GM23338 (cell line): Measurements from ENCODE around the gene NEMP1. TPM values are rescaled to one million over a fixed set of nuclear protein-coding genes. Genes with fewer than 3 reads are reported as not detected.
"Not testable (repeated sequence)": the region's sequence is repeated elsewhere in the genome, so short reads cannot be mapped to it uniquely, and the experiment has no call there.

Experiments used
- ATAC-seq: fragments of 200-7000 bp; cut with Tn5 transposase; 3 replicates; pipeline ENCODE4 v1.9.1; 2020
- DNase-seq: peaks from one replicate; pipeline ENCODE4 v3.0.0-alpha.2; 2015; ENCODE audit warnings: low spot score
- H2AFZ ChIP-seq: fragments of 200-600 bp; sonication (generic); 2 replicates; pipeline ENCODE4 v1.8.0; 2016; ENCODE audit warnings: antibody characterized with exemption, mild to moderate bottlenecking, moderate library complexity
- H3F3A ChIP-seq: fragments of 200-600 bp; sonication (generic); replicated peaks from 2 replicates; pipeline ENCODE4 v1.8.0; 2017; ENCODE audit warnings: antibody characterized with exemption, mixed run types, low read depth
- H3K27ac ChIP-seq: fragments of 200-600 bp; sonication (generic); 2 replicates; pipeline ENCODE4 v1.6.1; 2016; ENCODE audit warnings: low read depth
- H3K27me3 ChIP-seq: fragments of 200-600 bp; sonication (generic); 2 replicates; pipeline ENCODE4 v1.8.0; 2016; ENCODE audit warnings: mild to moderate bottlenecking, mixed run types, moderate library complexity; ENCODE audit not compliant: insufficient read depth
- H3K36me3 ChIP-seq: fragments of 200-600 bp; sonication (generic); 2 replicates; pipeline ENCODE4 v1.8.0; 2016; ENCODE audit warnings: mild to moderate bottlenecking; ENCODE audit not compliant: insufficient read depth
- H3K4me1 ChIP-seq: fragments of 200-600 bp; sonication (generic); 2 replicates; pipeline ENCODE4 v1.8.0; 2016; ENCODE audit warnings: mild to moderate bottlenecking, moderate library complexity; ENCODE audit not compliant: insufficient read depth
- H3K4me2 ChIP-seq: fragments of 200-600 bp; sonication (generic); 2 replicates; pipeline ENCODE4 v1.7.1; 2017; ENCODE audit warnings: mixed run types
- H3K4me3 ChIP-seq: fragments of 200-600 bp; sonication (generic); 2 replicates; pipeline ENCODE4 v1.6.1; 2016; ENCODE audit warnings: mixed run types
- H3K79me2 ChIP-seq: fragments of 200-600 bp; sonication (generic); replicated peaks from 2 replicates; pipeline ENCODE4 v1.8.0; 2017; ENCODE audit warnings: mild to moderate bottlenecking; ENCODE audit not compliant: insufficient read depth
- H3K9me2 ChIP-seq: fragments of 200-600 bp; sonication (generic); 2 replicates; pipeline ENCODE4 v1.8.0; 2017; ENCODE audit not compliant: insufficient read depth
- H4K20me1 ChIP-seq: fragments of 200-600 bp; sonication (generic); replicated peaks from 2 replicates; pipeline ENCODE4 v1.8.0; 2017; ENCODE audit warnings: mild to moderate bottlenecking; ENCODE audit not compliant: insufficient read depth
- H3K27ac Mint-ChIP-seq: 2 replicates; pipeline ENCODE4 v1.8.0; 2020; ENCODE audit warnings: inconsistent platforms, mild to moderate bottlenecking, moderate library complexity, mixed read lengths
- H3K27me3 Mint-ChIP-seq: 3 replicates; pipeline ENCODE4 v1.8.0; 2022; ENCODE audit warnings: low read depth, mild to moderate bottlenecking, moderate library complexity, mixed read lengths, inconsistent platforms; ENCODE audit not compliant: insufficient read depth, poor library complexity
- H3K36me3 Mint-ChIP-seq: 3 replicates; pipeline ENCODE4 v1.8.0; 2021; ENCODE audit warnings: low read depth, mild to moderate bottlenecking, inconsistent platforms, moderate library complexity, mixed read lengths
- H3K4me1 Mint-ChIP-seq: 3 replicates; pipeline ENCODE4 v1.8.0; 2020; ENCODE audit warnings: mild to moderate bottlenecking, inconsistent platforms, mixed read lengths
- H3K4me3 Mint-ChIP-seq: 3 replicates; pipeline ENCODE4 v1.8.0; 2021; ENCODE audit warnings: moderate library complexity, mild to moderate bottlenecking, inconsistent platforms, mixed read lengths
- H3K9me3 Mint-ChIP-seq: 3 replicates; pipeline ENCODE4 v1.8.0; 2020; ENCODE audit warnings: moderate library complexity, mild to moderate bottlenecking, inconsistent platforms, mixed read lengths
- CREB1 ChIP-seq: fragments of 250-450 bp; sonication (Bioruptor Pico); IDR thresholded peaks from 2 replicates; pipeline ENCODE4 v1.5.0; 2020; ENCODE audit warnings: low read depth, mild to moderate bottlenecking, moderate library complexity
- ZNF114 ChIP-seq: fragments of 250-450 bp; sonication (Bioruptor Pico); IDR thresholded peaks from 2 replicates; pipeline ENCODE4 v1.5.0; 2020; ENCODE audit warnings: mild to moderate bottlenecking, moderate library complexity
- ZNF331 ChIP-seq: fragments of 250-450 bp; sonication (Bioruptor Pico); IDR thresholded peaks from 2 replicates; pipeline ENCODE4 v1.5.0; 2020; ENCODE audit warnings: low read depth, mild to moderate bottlenecking, moderate library complexity
- polyA plus RNA-seq: library from polyadenylated mRNA; unstranded; fragments of >200 nt; fragmentation: Nextera tagmentation; extraction: Ambion mirVana; gene quantifications from 2 replicates; pipeline ENCODE4 v1.2.1, GENCODE V29; 2016
- total RNA-seq: library from RNA; depleted of rRNA; stranded (reverse); fragments of >200 nt; shearing (Covaris generic); gene quantifications from 2 replicates; pipeline ENCODE4 v1.2.3, GENCODE V29; 2014
- TF ChIP-seq, protein P1 (sequence below), 2 experiments: fragments of 200-600 bp in 1 of 2; sonication (generic) in 1 of 2; conservative IDR thresholded peaks; 2 replicates each; pipeline versions ENCODE4 v1.5.1 to v1.6.1; 2016 to 2017; ENCODE audit warnings: antibody characterized with exemption in 2 of 2, low read depth in 2 of 2, mild to moderate bottlenecking in 2 of 2, moderate library complexity in 1 of 2
- TF ChIP-seq, protein P2 (sequence below): fragments of 250-450 bp; sonication (Bioruptor Pico); IDR thresholded peaks from 2 replicates; pipeline ENCODE4 v1.5.0; 2020; ENCODE audit warnings: mild to moderate bottlenecking, moderate library complexity
- TF ChIP-seq, protein P3 (sequence below): IDR thresholded peaks from 2 replicates; pipeline ENCODE4 v1.6.1; 2016; ENCODE audit warnings: antibody characterized with exemption

NEMP1 gene
- total and polyA plus RNA-seq, 2 experiments from 2014 or later = 11.9 to 35.0 TPM

DNA sequence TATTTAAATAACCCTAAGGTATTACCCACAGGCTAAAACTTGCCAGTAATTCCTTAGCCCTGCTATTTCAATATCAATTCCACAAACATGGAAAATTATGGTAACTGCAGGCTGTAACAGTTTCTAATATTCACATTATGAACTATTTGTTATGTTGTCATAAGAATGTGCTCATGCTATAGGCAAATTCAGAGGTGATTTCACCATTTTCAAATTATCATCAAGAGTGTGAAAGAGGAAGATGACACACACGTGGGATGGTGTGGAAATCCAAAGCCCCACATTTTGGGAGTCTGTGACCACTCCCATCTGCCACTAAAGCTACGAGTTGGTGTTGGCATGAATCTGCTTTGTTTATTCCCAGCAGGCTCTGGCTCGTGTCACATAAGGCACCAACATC lies 22.8 kb downstream of the NEMP1 start (continued):
- TF ChIP-seq, protein P1, sequence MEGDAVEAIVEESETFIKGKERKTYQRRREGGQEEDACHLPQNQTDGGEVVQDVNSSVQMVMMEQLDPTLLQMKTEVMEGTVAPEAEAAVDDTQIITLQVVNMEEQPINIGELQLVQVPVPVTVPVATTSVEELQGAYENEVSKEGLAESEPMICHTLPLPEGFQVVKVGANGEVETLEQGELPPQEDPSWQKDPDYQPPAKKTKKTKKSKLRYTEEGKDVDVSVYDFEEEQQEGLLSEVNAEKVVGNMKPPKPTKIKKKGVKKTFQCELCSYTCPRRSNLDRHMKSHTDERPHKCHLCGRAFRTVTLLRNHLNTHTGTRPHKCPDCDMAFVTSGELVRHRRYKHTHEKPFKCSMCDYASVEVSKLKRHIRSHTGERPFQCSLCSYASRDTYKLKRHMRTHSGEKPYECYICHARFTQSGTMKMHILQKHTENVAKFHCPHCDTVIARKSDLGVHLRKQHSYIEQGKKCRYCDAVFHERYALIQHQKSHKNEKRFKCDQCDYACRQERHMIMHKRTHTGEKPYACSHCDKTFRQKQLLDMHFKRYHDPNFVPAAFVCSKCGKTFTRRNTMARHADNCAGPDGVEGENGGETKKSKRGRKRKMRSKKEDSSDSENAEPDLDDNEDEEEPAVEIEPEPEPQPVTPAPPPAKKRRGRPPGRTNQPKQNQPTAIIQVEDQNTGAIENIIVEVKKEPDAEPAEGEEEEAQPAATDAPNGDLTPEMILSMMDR (conservative IDR thresholded peaks at IDR 0.05; ENCODE audit: low read depth in 2 of 2) = no peak
- TF ChIP-seq CREB1 (no peak), ZNF331 (no peak), ZNF114 (no peak)
- TF ChIP-seq, protein P2, sequence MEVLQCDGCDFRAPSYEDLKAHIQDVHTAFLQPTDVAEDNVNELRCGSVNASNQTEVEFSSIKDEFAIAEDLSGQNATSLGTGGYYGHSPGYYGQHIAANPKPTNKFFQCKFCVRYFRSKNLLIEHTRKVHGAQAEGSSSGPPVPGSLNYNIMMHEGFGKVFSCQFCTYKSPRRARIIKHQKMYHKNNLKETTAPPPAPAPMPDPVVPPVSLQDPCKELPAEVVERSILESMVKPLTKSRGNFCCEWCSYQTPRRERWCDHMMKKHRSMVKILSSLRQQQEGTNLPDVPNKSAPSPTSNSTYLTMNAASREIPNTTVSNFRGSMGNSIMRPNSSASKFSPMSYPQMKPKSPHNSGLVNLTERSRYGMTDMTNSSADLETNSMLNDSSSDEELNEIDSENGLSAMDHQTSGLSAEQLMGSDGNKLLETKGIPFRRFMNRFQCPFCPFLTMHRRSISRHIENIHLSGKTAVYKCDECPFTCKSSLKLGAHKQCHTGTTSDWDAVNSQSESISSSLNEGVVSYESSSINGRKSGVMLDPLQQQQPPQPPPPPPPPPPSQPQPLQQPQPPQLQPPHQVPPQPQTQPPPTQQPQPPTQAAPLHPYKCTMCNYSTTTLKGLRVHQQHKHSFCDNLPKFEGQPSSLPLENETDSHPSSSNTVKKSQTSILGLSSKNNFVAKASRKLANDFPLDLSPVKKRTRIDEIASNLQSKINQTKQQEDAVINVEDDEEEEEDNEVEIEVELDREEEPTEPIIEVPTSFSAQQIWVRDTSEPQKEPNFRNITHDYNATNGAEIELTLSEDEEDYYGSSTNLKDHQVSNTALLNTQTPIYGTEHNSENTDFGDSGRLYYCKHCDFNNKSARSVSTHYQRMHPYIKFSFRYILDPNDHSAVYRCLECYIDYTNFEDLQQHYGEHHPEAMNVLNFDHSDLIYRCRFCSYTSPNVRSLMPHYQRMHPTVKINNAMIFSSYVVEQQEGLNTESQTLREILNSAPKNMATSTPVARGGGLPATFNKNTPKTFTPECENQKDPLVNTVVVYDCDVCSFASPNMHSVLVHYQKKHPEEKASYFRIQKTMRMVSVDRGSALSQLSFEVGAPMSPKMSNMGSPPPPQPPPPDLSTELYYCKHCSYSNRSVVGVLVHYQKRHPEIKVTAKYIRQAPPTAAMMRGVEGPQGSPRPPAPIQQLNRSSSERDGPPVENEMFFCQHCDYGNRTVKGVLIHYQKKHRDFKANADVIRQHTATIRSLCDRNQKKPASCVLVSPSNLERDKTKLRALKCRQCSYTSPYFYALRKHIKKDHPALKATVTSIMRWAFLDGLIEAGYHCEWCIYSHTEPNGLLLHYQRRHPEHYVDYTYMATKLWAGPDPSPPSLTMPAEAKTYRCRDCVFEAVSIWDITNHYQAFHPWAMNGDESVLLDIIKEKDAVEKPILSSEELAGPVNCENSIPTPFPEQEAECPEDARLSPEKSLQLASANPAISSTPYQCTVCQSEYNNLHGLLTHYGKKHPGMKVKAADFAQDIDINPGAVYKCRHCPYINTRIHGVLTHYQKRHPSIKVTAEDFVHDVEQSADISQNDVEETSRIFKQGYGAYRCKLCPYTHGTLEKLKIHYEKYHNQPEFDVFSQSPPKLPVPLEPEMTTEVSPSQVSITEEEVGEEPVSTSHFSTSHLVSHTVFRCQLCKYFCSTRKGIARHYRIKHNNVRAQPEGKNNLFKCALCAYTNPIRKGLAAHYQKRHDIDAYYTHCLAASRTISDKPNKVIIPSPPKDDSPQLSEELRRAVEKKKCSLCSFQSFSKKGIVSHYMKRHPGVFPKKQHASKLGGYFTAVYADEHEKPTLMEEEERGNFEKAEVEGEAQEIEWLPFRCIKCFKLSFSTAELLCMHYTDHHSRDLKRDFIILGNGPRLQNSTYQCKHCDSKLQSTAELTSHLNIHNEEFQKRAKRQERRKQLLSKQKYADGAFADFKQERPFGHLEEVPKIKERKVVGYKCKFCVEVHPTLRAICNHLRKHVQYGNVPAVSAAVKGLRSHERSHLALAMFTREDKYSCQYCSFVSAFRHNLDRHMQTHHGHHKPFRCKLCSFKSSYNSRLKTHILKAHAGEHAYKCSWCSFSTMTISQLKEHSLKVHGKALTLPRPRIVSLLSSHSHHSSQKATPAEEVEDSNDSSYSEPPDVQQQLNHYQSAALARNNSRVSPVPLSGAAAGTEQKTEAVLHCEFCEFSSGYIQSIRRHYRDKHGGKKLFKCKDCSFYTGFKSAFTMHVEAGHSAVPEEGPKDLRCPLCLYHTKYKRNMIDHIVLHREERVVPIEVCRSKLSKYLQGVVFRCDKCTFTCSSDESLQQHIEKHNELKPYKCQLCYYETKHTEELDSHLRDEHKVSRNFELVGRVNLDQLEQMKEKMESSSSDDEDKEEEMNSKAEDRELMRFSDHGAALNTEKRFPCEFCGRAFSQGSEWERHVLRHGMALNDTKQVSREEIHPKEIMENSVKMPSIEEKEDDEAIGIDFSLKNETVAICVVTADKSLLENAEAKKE (CRISPR knock-in tag) = no peak
- TF ChIP-seq, protein P3, sequence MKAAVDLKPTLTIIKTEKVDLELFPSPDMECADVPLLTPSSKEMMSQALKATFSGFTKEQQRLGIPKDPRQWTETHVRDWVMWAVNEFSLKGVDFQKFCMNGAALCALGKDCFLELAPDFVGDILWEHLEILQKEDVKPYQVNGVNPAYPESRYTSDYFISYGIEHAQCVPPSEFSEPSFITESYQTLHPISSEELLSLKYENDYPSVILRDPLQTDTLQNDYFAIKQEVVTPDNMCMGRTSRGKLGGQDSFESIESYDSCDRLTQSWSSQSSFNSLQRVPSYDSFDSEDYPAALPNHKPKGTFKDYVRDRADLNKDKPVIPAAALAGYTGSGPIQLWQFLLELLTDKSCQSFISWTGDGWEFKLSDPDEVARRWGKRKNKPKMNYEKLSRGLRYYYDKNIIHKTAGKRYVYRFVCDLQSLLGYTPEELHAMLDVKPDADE = no peak

DNA sequence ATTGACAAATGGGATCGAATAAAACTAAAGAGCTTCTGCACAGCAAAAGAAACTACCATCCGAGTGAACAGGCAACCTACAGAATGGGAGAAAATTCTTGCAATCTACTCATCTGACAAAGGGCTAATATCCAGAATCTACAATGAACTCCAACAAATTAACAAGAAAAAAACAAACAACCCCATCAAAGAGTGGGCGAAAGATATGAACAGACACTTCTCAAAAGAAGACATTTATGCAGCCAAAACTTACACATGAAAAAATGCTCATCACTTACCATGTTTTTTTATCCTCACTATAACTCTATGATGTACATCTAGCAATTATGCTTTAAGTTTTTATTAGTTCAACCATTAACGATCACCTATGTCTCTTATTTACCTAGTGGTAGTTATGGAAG lies 24.7 kb downstream of the NEMP1 start:
- not testable (repeated sequence) for H3K4me1 ChIP-seq, H3K27ac ChIP-seq, H3K27me3 Mint-ChIP-seq, H3F3A ChIP-seq, H3K79me2 ChIP-seq, H2AFZ ChIP-seq, H3K4me1 Mint-ChIP-seq, H4K20me1 ChIP-seq, H3K4me3 ChIP-seq, ATAC-seq, H3K4me2 ChIP-seq, H3K9me2 ChIP-seq, DNase-seq, H3K9me3 Mint-ChIP-seq, H3K4me3 Mint-ChIP-seq, H3K27me3 ChIP-seq, H3K27ac Mint-ChIP-seq
- peaks cover 32% of the 10 kb centered on the region for H3K36me3 Mint-ChIP-seq
- peaks cover 19% of the 10 kb centered on the region for H3K36me3 ChIP-seq

DNA sequence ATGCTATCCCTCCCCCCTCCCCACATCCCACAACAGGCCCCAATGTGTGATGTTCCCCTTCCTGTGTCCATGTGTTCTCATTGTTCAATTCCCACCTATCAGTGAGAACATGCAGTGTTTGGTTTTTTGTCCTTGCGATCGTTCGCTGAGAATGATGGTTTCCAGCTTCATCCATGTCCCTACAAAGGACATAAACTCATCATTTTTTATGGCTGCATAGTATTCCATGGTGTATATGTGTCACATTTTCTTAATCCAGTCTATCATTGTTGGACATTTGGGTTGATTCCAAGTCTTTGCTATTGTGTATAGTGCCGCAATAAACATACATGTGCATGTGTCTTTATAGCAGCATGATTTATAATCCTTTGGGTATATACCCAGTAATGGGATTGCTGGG lies 25.4 kb downstream of the NEMP1 start:
- H2AFZ ChIP-seq, H3K9me3 Mint-ChIP-seq, H3K4me2 ChIP-seq, H3K79me2 ChIP-seq, ATAC-seq, H3K27me3 Mint-ChIP-seq, H3K4me3 Mint-ChIP-seq, DNase-seq, H3K27ac Mint-ChIP-seq, H3F3A ChIP-seq, H3K4me3 ChIP-seq, H3K27me3 ChIP-seq, H3K4me1 Mint-ChIP-seq, H4K20me1 ChIP-seq, H3K4me1 ChIP-seq, H3K9me2 ChIP-seq, H3K27ac ChIP-seq: not testable (repeated sequence)
- peaks cover 11% of the 10 kb centered on the region; the same call in 1 of the 2 replicates for H3K36me3 ChIP-seq
- H3K36me3 Mint-ChIP-seq = peaks cover 24% of the 10 kb centered on the region; the same call in 2 of the 3 replicates
